HUES6 (cell line): ENCODE results near the gene CCBE1.
"Not testable (repeated sequence)": the region's sequence is repeated elsewhere in the genome, so short reads cannot be mapped to it uniquely, and the experiment has no call there.

Source experiments
- H3K27ac ChIP-seq: 2 replicates; pipeline ENCODE4 v1.7.0; 2013; ENCODE audit warnings: low read depth, mild to moderate bottlenecking, low read length, inconsistent platforms
- H3K27me3 ChIP-seq: 2 replicates; pipeline ENCODE4 v1.6.1; 2013; ENCODE audit warnings: low read length; ENCODE audit not compliant: control insufficient read depth, insufficient read depth
- H3K36me3 ChIP-seq: 2 replicates; pipeline ENCODE4 v1.6.1; 2013; ENCODE audit warnings: low read length; ENCODE audit not compliant: control insufficient read depth, insufficient read depth
- H3K4me1 ChIP-seq: 2 replicates; pipeline ENCODE4 v1.6.1; 2013; ENCODE audit warnings: low read length; ENCODE audit not compliant: control insufficient read depth, insufficient read depth
- H3K4me3 ChIP-seq: 2 replicates; pipeline ENCODE4 v1.5.1; 2013; ENCODE audit warnings: low read depth, low read length
- H3K9ac ChIP-seq: one replicate; pipeline ENCODE4 v1.6.1; 2013; ENCODE audit warnings: mild to moderate bottlenecking, low read length
- H3K9me3 ChIP-seq: 2 replicates; pipeline ENCODE4 v1.6.1; 2013; ENCODE audit warnings: low read depth, low read length; ENCODE audit not compliant: control insufficient read depth, insufficient read depth

CCBE1 gene

GRCh38 chr18:59655676-59656075 lies 41.5 kb downstream of the CCBE1 start:
- Histone ChIP-seq H3K4me1 (peaks cover 3% of the 10 kb centered on the region; the same call in 1 of the 2 replicates), H3K27me3 (no peaks in the 10 kb centered on the region), H3K9ac (no peak overlapping the region), H3K9me3 (no peaks in the 10 kb centered on the region), H3K36me3 (no peaks in the 10 kb centered on the region), H3K4me3 (no peak overlapping the region), H3K27ac (no peak overlapping the region)

- H3K27ac ChIP-seq, result no peak overlapping the region
- H3K4me1 ChIP-seq, result peaks cover 4% of the 10 kb centered on the region; the same call in 1 of the 2 replicates
- no peaks in the 10 kb centered on the region for H3K36me3 ChIP-seq
- no peaks in the 10 kb centered on the region for H3K27me3 ChIP-seq
- no peak overlapping the region for H3K9ac ChIP-seq
- H3K4me3 ChIP-seq, result no peak overlapping the region
- H3K9me3 ChIP-seq, result no peaks in the 10 kb centered on the region
These were observed 46.2 kb downstream of the CCBE1 start for GRCh38 chr18:59651071-59651470.

GRCh38 chr18:59650266-59650820 lies 46.9 kb downstream of the CCBE1 start:
- Histone ChIP-seq H3K27ac (no peak overlapping the region), H3K27me3 (no peaks in the 10 kb centered on the region), H3K36me3 (no peaks in the 10 kb centered on the region), H3K4me3 (no peak overlapping the region), H3K9ac (no peak overlapping the region), H3K9me3 (no peaks in the 10 kb centered on the region), H3K4me1 (peaks cover 4% of the 10 kb centered on the region; the same call in 1 of the 2 replicates)

- Histone ChIP-seq H3K4me3 (no peak overlapping the region), H3K36me3 (no peaks in the 10 kb centered on the region), H3K9me3 (no peaks in the 10 kb centered on the region), H3K27ac (no peak overlapping the region), H3K4me1 (peaks cover 4% of the 10 kb centered on the region; the same call in 1 of the 2 replicates), H3K27me3 (no peaks in the 10 kb centered on the region), H3K9ac (no peak overlapping the region)
These were observed 47.6 kb downstream of the CCBE1 start for GRCh38 chr18:59649591-59649990.

GRCh38 chr18:59648469-59648868 lies 48.8 kb downstream of the CCBE1 start:
- not testable (repeated sequence) for H3K9me3 ChIP-seq, H3K27ac ChIP-seq, H3K36me3 ChIP-seq, H3K27me3 ChIP-seq, H3K4me3 ChIP-seq, H3K9ac ChIP-seq
- peaks cover 10% of the 10 kb centered on the region for H3K4me1 ChIP-seq

- Histone ChIP-seq H3K27ac (no peak overlapping the region), H3K4me1 (peaks cover 10% of the 10 kb centered on the region), H3K36me3 (no peaks in the 10 kb centered on the region), H3K4me3 (no peak overlapping the region), H3K27me3 (no peaks in the 10 kb centered on the region), H3K9ac (no peak overlapping the region), H3K9me3 (no peaks in the 10 kb centered on the region)
These were observed 50.3 kb downstream of the CCBE1 start for GRCh38 chr18:59646963-59647307.

GRCh38 chr18:59646228-59646962 lies 50.8 kb downstream of the CCBE1 start:
- Histone ChIP-seq H3K9ac (no peak overlapping the region), H3K4me3 (no peak overlapping the region), H3K27ac (no peak overlapping the region), H3K4me1 (peaks cover 10% of the 10 kb centered on the region), H3K36me3 (no peaks in the 10 kb centered on the region), H3K9me3 (no peaks in the 10 kb centered on the region), H3K27me3 (no peaks in the 10 kb centered on the region)

GRCh38 chr18:59643740-59644139 lies 53.5 kb downstream of the CCBE1 start:
- Histone ChIP-seq H3K4me1 (peaks cover 6% of the 10 kb centered on the region; the same call in 1 of the 2 replicates), H3K9ac (no peak overlapping the region)

GRCh38 chr18:59640721-59641120 lies 56.5 kb downstream of the CCBE1 start:
- Histone ChIP-seq H3K9me3 (no peaks in the 10 kb centered on the region), H3K9ac (no peak overlapping the region), H3K27ac (no peak overlapping the region), H3K4me3 (no peak overlapping the region), H3K36me3 (no peaks in the 10 kb centered on the region), H3K27me3 (no peaks in the 10 kb centered on the region), H3K4me1 (peaks cover 6% of the 10 kb centered on the region; the same call in 1 of the 2 replicates)

More at GRCh38 chr18:59643740-59644139, 53.5 kb downstream of the CCBE1 start:
- Histone ChIP-seq H3K27me3 (no peaks in the 10 kb centered on the region), H3K27ac (no peak overlapping the region), H3K36me3 (no peaks in the 10 kb centered on the region), H3K4me3 (no peak overlapping the region), H3K9me3 (no peaks in the 10 kb centered on the region)

- no peak overlapping the region for H3K27ac ChIP-seq
- peaks cover 6% of the 10 kb centered on the region; the same call in 1 of the 2 replicates for H3K4me1 ChIP-seq
- H3K9ac ChIP-seq, result no peak overlapping the region
- H3K27me3 ChIP-seq, result no peaks in the 10 kb centered on the region
- H3K36me3 ChIP-seq, result no peaks in the 10 kb centered on the region
- H3K4me3 ChIP-seq, result no peak overlapping the region
- H3K9me3 ChIP-seq, result no peaks in the 10 kb centered on the region
These were observed 57.4 kb downstream of the CCBE1 start for GRCh38 chr18:59639821-59640220.

GRCh38 chr18:59639136-59639535 lies 58.1 kb downstream of the CCBE1 start:
- Histone ChIP-seq H3K4me3 (no peak overlapping the region), H3K27me3 (no peaks in the 10 kb centered on the region), H3K36me3 (no peaks in the 10 kb centered on the region), H3K4me1 (peaks cover 7% of the 10 kb centered on the region; the same call in 1 of the 2 replicates), H3K27ac (no peak overlapping the region), H3K9me3 (no peaks in the 10 kb centered on the region), H3K9ac (no peak overlapping the region)
